NCI-H82 (cell line): ENCODE data around the gene GTF3C1.
"Not testable (repeated sequence)": the region's sequence is repeated elsewhere in the genome, so short reads cannot be mapped to it uniquely, and the experiment has no call there.

Experiments used
- DNase-seq: peaks from one replicate; lab custom pipeline; 2025; lab: John Stamatoyannopoulos, UW

Gene GTF3C1

GRCh38 chr16:27463741-27464591 lies 85.7 kb downstream of the GTF3C1 start:
- no peak for DNase-seq

GRCh38 chr16:27462846-27463682 lies 86.6 kb downstream of the GTF3C1 start:
- DNase-seq = no peak

GRCh38 chr16:27462200-27462845 lies 87.4 kb downstream of the GTF3C1 start:
- no peak for DNase-seq

- no peak for DNase-seq
Observed at GRCh38 chr16:27461483-27462171, 88.1 kb downstream of the GTF3C1 start.

GRCh38 chr16:27460663-27461482 lies 88.8 kb downstream of the GTF3C1 start:
- DNase-seq = no peak

GRCh38 chr16:27460213-27460612 lies 89.5 kb downstream of the GTF3C1 start:
- DNase-seq = no peak

GRCh38 chr16:27458987-27459688 lies 90.6 kb downstream of the GTF3C1 start:
- no peak for DNase-seq

GRCh38 chr16:27458258-27458657 lies 91.5 kb downstream of the GTF3C1 start:
- no peak for DNase-seq

GRCh38 chr16:27457605-27457900 lies 92.2 kb downstream of the GTF3C1 start:
- DNase-seq = not testable (repeated sequence)

GRCh38 chr16:27455700-27456099 lies 94.0 kb downstream of the GTF3C1 start:
- no peak for DNase-seq

GRCh38 chr16:27453494-27453825 lies 96.3 kb downstream of the GTF3C1 start:
- DNase-seq = no peak

- DNase-seq = peak; percentile 20
Observed at GRCh38 chr16:27452569-27453493, 96.9 kb downstream of the GTF3C1 start.

- no peak for DNase-seq
Observed at GRCh38 chr16:27450196-27450549, 99.5 kb downstream of the GTF3C1 start.

- no peak for DNase-seq
Observed at GRCh38 chr16:27449434-27450195, 100.1 kb downstream of the GTF3C1 start.

GRCh38 chr16:27448532-27449433 lies 100.9 kb downstream of the GTF3C1 start:
- no peak for DNase-seq

- no peak for DNase-seq
Observed at GRCh38 chr16:27447301-27447700, 102.4 kb downstream of the GTF3C1 start.

- no peak for DNase-seq
Observed at GRCh38 chr16:27446721-27447120, 103.0 kb downstream of the GTF3C1 start.
